Panc1 (cell line): ENCODE measurements around the gene GDPD5.

ENCODE experiments used
- CTCF ChIP-seq: fragments of 450-650 bp; IDR thresholded peaks from 2 replicates; pipeline ENCODE4 v1.5.1; 2017; ENCODE audit warnings: mild to moderate bottlenecking
- POLR2AphosphoS5 ChIP-seq: IDR thresholded peaks from 2 replicates; pipeline ENCODE4 v1.6.1; 2012; ENCODE audit warnings: mild to moderate bottlenecking, low read depth, low read length, moderate library complexity
- SIN3A ChIP-seq: IDR thresholded peaks from 2 replicates; pipeline ENCODE4 v1.6.1; 2012; ENCODE audit warnings: low read depth, mild to moderate bottlenecking, low read length, moderate library complexity, borderline replicate concordance; ENCODE audit not compliant: insufficient read depth
- TCF7L2 ChIP-seq: IDR thresholded peaks from 2 replicates; pipeline ENCODE4 v1.6.1; 2011; ENCODE audit warnings: mild to moderate bottlenecking, low read depth, low read length, inconsistent platforms
- TF ChIP-seq, protein P1 (sequence below), 2 experiments: IDR thresholded peaks; 2 replicates each; pipeline ENCODE4 v1.6.1; 2011 to 2012; ENCODE audit warnings: low read depth in 2 of 2, control low read depth in 1 of 2, low read length in 1 of 2, mild to moderate bottlenecking in 1 of 2, moderate library complexity in 1 of 2; ENCODE audit not compliant: insufficient read depth in 1 of 2

DNA sequence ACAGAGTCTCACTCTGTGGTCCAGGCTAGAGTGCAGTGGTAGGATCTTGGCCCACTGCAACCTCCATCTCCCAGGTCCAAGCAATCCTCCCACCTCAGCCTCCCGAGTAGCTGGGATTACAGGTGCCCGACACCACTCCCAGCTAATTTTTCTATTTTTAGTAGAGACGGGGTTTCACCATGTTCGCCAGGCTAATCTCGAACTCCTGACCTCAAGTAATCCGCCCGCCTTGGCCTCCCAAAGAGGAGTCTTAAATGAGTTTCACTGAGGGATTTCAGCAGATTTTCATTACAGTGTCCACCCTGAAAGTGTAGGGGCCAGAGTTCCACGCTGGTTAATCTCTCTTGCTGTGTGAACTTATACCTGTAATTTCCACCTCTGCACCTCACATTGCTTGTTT lies 126.8 kb downstream of the GDPD5 start:
- TF ChIP-seq CTCF, result no peak
- no peak for TF ChIP-seq POLR2AphosphoS5
- TF ChIP-seq, protein P1, sequence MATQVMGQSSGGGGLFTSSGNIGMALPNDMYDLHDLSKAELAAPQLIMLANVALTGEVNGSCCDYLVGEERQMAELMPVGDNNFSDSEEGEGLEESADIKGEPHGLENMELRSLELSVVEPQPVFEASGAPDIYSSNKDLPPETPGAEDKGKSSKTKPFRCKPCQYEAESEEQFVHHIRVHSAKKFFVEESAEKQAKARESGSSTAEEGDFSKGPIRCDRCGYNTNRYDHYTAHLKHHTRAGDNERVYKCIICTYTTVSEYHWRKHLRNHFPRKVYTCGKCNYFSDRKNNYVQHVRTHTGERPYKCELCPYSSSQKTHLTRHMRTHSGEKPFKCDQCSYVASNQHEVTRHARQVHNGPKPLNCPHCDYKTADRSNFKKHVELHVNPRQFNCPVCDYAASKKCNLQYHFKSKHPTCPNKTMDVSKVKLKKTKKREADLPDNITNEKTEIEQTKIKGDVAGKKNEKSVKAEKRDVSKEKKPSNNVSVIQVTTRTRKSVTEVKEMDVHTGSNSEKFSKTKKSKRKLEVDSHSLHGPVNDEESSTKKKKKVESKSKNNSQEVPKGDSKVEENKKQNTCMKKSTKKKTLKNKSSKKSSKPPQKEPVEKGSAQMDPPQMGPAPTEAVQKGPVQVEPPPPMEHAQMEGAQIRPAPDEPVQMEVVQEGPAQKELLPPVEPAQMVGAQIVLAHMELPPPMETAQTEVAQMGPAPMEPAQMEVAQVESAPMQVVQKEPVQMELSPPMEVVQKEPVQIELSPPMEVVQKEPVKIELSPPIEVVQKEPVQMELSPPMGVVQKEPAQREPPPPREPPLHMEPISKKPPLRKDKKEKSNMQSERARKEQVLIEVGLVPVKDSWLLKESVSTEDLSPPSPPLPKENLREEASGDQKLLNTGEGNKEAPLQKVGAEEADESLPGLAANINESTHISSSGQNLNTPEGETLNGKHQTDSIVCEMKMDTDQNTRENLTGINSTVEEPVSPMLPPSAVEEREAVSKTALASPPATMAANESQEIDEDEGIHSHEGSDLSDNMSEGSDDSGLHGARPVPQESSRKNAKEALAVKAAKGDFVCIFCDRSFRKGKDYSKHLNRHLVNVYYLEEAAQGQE (IDR thresholded peaks at IDR 0.05; ENCODE audit: insufficient read depth in 1 of 2, low read depth in 2 of 2, low read length in 1 of 2), result no peak
- TF ChIP-seq SIN3A, result no peak
- TF ChIP-seq TCF7L2, result no peak
